Stimulated activated CD4-positive, alpha-beta T cell treated with anti-CD3 and anti-CD28 coated beads, Interleukin-2, amount 100 ng/mL, for 24 hours (primary cell): ENCODE measurements around the gene PPP6C.
A peak's percentile ranks its signal among the peaks of the same experiment; 100 is the strongest.
"Not testable (repeated sequence)": the region's sequence is repeated elsewhere in the genome, so short reads cannot be mapped to it uniquely, and the experiment has no call there.

Experiments
- DNase-seq, 2 donors: peaks; one replicate each; pipeline ENCODE4 v3.0.0-alpha.2; 2020

Gene PPP6C

GRCh38 chr9:125189361-125190289 lies at the start of gene PPP6C:
Gene PPP6C, minus strand, starts transcription at chr9:125189803. Its CDS starts 85 bp downstream, at chr9:125189718.
- peak; percentile 98 to 99 for DNase-seq

- DNase-seq = no peak
Measured at GRCh38 chr9:125238915-125239446, 49.4 kb upstream of the PPP6C start.

- DNase-seq = no peak
Measured at GRCh38 chr9:125238127-125238914, 48.7 kb upstream of the PPP6C start.

GRCh38 chr9:125236520-125237159 lies 47.0 kb upstream of the PPP6C start:
- not testable (repeated sequence) for DNase-seq

GRCh38 chr9:125235804-125236519 lies 46.4 kb upstream of the PPP6C start:
- no peak for DNase-seq

DNA sequence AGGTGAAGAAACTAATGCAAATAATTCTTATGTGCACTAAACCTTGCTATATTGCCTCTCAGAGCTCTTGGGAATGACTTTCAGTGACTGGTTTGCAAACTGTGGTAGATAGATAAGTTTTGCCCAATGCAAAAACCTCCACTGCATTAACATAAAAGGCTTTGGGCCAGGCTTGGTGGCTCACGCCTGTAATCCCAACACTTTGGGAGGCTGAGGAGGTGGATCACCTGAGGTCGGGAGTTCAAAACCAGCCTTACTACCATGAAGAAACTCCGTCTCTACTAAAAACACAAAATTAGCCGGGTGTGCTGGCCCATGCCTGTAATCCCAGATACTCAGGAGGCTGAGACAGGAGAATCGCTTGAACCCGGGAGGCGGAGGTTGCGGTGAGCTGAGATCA lies 44.5 kb upstream of the PPP6C start:
- not testable (repeated sequence) for DNase-seq

- no peak for DNase-seq
Measured at GRCh38 chr9:125233678-125234077, 44.1 kb upstream of the PPP6C start.

GRCh38 chr9:125227761-125228160 lies 38.2 kb upstream of the PPP6C start:
- DNase-seq = no peak

GRCh38 chr9:125224858-125225257 lies 35.3 kb upstream of the PPP6C start:
- DNase-seq = not testable (repeated sequence)

GRCh38 chr9:125218621-125219020 lies 29.0 kb upstream of the PPP6C start:
- no peak for DNase-seq

- no peak for DNase-seq
Measured at GRCh38 chr9:125214186-125214585, 24.6 kb upstream of the PPP6C start.

DNA sequence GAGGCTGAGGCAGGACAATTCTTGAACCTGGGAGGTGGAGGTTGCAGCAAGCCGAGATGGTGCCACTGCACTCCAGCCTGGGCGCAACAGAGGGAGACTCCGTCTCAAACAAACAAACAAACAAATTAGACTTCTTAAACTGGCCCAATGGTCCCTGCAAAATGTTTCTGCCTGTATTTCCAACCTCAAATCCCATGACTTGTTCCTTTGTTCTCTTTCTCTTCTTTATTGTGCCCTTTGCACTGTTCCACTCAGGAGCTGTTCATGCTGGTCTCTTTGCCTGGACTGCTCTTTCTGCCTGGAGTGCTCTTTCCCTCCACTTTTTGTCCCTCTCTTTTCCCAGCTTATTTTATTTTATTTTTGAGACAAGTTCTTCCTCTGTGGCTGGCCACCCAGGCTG lies 14.9 kb upstream of the PPP6C start:
- no peak for DNase-seq

- no peak for DNase-seq
Measured at GRCh38 chr9:125202846-125203618, 13.4 kb upstream of the PPP6C start.

- peak; percentile 94 to 96 for DNase-seq
Measured at GRCh38 chr9:125200216-125201047, 10.8 kb upstream of the PPP6C start, which contains the start of gene RABEPK. Gene RABEPK, plus strand, starts transcription at chr9:125200542. Its CDS starts 2,472 bp downstream, at chr9:125203014.

DNA sequence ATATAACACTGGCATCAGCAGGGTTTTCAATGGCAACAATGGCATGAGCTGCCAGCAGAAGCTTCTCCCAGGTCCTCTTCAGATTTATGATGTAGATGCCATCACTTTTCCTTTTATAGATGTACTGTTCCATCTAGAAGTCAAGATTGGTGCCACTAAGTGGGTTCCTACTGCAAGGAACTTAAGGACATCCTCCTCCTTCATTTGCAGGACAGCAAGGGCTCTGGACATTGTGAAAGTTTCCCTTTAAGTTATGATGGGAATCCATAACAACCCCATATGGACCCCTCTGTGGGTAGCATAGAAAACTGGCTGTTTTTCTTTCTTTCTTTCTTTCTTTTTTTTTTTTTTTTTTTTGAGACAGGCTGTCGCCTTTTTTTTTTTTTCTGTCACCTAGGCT lies 6.0 kb upstream of the PPP6C start:
- not testable (repeated sequence) for DNase-seq

DNA sequence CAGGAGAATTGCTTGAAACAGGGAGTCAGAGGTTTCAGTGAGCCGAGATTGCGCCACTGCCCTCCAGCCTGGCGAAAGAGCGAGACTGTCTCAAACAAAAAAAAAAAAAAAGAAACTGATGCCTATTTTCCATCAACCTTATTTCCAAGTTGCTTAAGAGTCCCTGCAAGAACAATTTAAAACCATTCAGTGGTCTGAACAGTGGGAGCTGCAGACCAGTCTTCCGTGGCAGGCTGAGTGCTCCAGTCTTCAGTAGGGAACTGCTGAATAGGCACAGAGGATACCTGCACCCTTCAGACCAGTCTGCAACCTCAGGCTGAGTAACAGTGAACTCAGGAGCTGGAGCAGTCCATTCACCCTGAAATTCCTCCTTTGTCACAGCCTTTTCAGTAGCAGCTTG lies 4.9 kb upstream of the PPP6C start:
- DNase-seq = not testable (repeated sequence)

- DNase-seq = peak in 1 of 2 donors; percentile 36
Measured at GRCh38 chr9:125190361-125190801, 778 bp upstream of the PPP6C start.

GRCh38 chr9:125189011-125189360 lies 617 bp downstream of the PPP6C start:
- DNase-seq = peak; percentile 42 to 51

- DNase-seq = no peak
Measured at GRCh38 chr9:125183561-125183960, 6.0 kb downstream of the PPP6C start.

- no peak for DNase-seq
Measured at GRCh38 chr9:125183054-125183453, 6.5 kb downstream of the PPP6C start.
